Fibroblast of skin of abdomen (primary cell): ENCODE measurements around the gene TMEM45B. TPM values are rescaled to one million over a fixed set of nuclear protein-coding genes. Genes with fewer than 3 reads are reported as not detected.
"Not testable (repeated sequence)": the region's sequence is repeated elsewhere in the genome, so short reads cannot be mapped to it uniquely, and the experiment has no call there.

Experiments used
- DNase-seq: peaks from one replicate; pipeline ENCODE4 v3.0.0-alpha.2; 2013
- polyA plus RNA-seq, 2 experiments: library from polyadenylated mRNA; unstranded; fragments of 120-200 nt; gene quantifications; one replicate each; pipeline ENCODE4 v1.2.1, GENCODE V29; 2013; ENCODE audit not compliant: insufficient read length in 2 of 2

TMEM45B gene
- polyA plus RNA-seq (2013, experiment 1 of 2; ENCODE audit: insufficient read length) = 0.12 TPM
- polyA plus RNA-seq (2013, experiment 2 of 2; ENCODE audit: insufficient read length) = not detected

DNA sequence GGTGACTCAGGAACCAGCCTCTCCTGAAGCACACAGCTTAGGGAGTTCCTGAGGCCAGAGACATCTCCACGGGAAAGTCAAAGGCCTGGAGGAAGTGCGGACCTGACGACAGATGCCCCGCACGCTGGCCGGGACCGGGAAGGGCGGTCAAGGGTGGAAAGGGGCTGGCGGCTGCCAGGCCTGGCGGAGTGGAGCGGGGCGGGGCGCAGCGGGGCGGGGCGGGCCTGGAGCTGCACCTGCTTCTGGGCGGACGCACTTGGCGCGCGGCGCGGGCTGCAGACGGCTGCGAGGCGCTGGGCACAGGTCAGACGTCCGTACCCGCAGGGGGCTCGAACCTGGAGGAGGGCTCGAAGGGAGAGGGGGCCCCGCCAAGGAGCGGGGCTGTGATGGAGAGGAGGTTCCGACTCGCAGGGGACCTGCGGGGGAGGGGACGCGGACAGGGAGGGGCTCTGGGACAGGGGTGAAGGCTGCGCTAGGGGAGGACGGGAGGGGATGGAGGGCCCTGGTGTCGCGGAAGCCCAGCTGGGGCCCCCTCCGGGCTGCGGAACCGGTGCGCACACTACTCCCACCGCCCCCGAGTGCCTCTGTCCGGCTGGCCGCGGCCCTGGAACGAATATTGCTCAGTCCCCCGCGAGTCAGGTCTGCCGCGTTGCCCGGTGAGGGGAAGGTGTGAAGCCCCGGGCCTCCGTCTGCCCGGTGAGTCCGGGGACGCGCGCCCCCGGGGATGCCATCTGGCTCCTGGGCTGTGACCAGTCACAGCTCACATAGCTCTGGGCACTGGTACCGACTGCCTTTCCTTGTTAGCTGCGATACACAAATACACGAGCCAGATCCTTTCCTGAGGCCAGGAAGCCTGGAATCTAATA lies at the start of gene TMEM45B:
Gene TMEM45B (plus strand): TSS at position 253 of the 866 bp plus-strand sequence. CDS start 36,635 bp downstream, outside the sequence.
- no peak for DNase-seq

- peak; percentile 11 for DNase-seq
These were observed 48.6 kb upstream of the TMEM45B start for GRCh38 chr11:129766898-129767604.

DNA sequence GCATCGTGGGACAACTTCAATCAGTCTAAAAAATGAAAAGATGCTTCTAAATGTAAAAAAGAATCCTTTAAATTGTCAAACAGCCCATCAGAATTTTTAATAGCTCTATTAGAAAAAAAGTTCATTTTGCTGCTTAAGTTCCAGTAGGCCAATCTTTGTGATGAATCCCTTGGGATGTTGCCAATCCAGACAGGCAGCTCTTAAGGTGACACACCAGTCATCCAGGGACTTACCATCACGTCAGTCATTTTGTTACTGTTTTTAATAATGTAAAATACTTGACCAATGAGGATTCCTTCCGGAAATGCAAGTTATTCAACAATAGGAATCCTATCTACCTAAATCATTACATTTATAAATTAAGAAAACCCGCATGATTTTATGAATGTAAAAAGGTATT lies 47.8 kb upstream of the TMEM45B start:
- DNase-seq = no peak

- no peak for DNase-seq
These were observed 47.3 kb upstream of the TMEM45B start for GRCh38 chr11:129768356-129768755.

DNA sequence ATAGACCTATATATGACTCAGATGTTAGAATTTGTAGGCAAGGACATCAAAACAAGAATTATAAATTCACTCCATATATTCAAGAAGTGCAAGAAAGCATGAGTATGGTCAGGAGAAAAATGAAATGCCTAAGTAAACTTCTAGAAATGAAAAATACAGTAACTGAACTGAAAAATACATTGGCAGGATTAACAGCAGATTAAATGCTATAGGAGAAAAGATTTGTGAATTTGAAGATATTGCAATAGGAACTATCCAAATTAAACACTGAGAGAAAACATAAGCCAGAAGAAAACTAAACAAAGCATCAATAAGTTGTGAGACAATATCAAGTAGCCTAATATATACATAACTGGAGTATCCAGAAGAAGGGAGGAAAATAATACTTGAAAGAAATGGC lies 46.6 kb upstream of the TMEM45B start:
- no peak for DNase-seq

GRCh38 chr11:129770993-129771392 lies 44.7 kb upstream of the TMEM45B start:
- no peak for DNase-seq

- DNase-seq = not testable (repeated sequence)
These were observed 44.2 kb upstream of the TMEM45B start for GRCh38 chr11:129771456-129771855.

DNA sequence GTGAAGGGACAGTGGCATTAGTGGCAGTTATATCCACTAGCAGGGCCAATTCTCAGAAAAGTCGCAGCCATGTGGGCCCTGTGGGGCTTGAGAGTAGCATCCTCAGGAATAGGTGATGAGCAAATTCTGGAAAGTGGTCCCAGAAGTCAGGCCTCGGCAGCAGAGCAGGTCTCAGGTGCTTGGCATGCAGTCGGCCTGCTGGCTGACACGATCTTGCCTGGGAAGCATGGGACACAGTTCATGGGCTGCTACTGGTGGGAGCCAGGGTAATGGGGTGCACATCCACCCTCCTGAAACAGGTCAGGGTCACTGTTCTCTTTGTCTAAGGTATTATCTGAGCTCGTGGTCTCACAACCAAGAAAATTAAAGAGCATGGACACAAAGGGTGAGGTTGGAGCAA lies 36.8 kb upstream of the TMEM45B start:
- DNase-seq = no peak

GRCh38 chr11:129779342-129779741 lies 36.3 kb upstream of the TMEM45B start:
- no peak for DNase-seq

- no peak for DNase-seq
These were observed 30.1 kb upstream of the TMEM45B start for GRCh38 chr11:129785383-129786111.

- DNase-seq = not testable (repeated sequence)
These were observed 29.6 kb upstream of the TMEM45B start for GRCh38 chr11:129786112-129786416.

GRCh38 chr11:129787532-129788155 lies 28.0 kb upstream of the TMEM45B start:
- no peak for DNase-seq

- no peak for DNase-seq
These were observed 27.4 kb upstream of the TMEM45B start for GRCh38 chr11:129788278-129788677.

- no peak for DNase-seq
These were observed 25.5 kb upstream of the TMEM45B start for GRCh38 chr11:129790106-129790505.

DNA sequence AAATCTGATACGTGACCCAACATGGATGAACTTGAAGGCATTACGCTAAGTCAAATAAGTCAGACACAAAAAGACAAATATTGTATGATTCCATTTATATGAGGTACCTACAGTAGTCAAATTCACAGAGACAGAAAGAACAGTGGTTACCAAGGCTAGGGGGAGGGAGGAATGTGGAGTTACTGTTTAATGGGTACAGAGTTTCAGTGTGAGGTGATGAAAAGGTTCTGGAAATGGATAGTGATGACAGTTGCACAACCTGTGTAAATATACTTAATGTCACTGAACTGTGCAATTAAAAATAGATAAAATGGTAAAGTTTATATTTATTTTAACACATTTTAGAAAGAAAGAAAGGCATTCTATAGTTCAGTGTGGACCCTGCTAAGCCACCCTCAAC lies 24.1 kb upstream of the TMEM45B start:
- no peak for DNase-seq

DNA sequence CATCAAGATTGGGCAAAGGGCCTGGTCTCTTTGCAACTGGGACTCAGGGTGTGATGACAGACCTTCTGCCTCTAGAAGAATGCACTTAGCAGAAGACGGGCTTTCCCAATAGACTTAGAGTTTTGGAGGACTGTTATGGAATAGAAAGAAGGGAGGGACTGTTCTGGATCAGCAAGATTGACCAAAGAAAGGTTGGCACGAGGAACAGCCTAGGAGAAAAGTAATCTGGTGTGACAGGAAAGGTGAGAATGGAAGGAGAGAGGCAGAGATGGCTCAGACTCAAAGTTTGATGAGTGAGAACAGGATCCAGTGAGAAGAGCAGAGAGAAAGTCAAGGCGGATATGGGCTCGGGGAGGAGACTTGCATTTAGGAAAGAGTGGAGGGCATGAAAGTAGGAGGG lies 23.0 kb upstream of the TMEM45B start:
- no peak for DNase-seq

- DNase-seq = no peak
These were observed 20.6 kb upstream of the TMEM45B start for GRCh38 chr11:129795089-129795488.

DNA sequence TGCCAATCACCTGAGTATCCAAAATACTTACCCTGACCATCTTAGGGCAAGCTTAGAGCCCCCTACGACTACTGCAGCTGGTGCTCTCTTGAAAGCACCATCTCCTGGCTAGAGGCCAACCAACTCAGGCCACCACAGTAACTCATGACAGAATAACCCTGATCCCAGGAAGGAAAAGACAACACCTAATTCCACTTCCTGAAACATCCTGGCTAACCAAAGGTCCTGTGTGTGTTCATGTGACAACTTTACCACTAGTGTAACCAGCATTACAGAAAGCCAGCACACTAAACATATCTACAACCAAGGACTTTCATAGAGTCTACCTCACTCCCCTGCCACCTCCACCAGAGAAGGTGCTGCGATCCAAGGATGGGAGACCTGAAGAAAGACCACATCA lies 17.4 kb upstream of the TMEM45B start:
- DNase-seq = no peak

DNA sequence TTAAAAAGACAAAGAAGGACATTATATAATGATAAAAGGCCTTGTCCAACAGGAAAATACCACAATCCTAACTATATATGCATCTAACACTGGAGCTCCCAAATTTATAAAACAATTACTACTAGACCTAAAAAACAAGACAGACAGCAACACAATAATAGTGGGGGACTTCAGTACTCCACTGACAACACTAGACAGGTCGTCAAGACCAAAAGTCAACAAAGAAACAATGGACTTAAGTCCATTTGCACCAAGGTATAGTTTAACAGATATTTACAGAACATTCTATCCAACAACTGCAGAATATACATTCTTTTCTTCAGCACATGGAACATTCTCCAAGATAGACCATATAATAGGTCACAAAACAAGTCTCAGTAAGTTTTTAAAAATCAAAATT lies 15.5 kb upstream of the TMEM45B start:
- DNase-seq = not testable (repeated sequence)

DNA sequence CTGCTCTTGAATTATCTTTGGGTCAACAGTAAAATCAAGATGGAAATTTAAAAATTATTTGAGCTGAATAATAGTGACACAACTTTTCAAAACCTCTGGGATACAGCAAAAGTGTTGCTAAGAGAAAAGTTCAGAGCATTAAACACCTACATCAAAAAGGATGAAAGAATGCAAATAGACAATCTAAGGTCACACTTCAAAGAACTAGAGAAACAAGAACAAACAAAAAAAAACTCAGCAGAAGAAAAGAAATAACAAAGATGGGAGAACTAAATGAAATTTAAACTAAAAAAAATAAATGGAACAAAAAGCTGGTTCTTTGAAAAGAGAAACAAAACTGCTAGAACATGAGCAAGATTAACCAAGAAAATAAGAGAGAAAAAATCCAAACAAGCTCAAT lies 15.0 kb upstream of the TMEM45B start:
- DNase-seq = no peak

DNA sequence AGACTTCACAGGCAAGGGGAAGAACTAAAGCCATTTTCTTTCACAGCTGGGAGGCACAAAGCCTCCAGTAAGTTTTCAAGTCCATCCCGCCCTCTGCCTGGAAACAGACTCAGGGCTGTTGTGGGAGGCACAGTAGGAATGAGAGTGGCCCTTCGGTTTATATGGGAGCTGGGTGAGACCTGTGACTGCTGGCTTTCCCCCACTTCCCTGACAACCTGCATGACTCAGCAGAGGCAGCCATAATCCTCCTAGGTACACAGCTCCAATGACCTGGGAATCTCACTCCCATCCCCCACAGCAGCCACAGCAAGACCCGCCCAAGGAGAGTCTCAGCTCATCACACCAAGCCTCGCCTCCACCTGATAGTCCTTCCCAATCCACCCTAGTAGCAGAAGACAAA lies 12.1 kb upstream of the TMEM45B start:
- DNase-seq = no peak

- no peak for DNase-seq
These were observed 11.6 kb upstream of the TMEM45B start for GRCh38 chr11:129804012-129804411.

DNA sequence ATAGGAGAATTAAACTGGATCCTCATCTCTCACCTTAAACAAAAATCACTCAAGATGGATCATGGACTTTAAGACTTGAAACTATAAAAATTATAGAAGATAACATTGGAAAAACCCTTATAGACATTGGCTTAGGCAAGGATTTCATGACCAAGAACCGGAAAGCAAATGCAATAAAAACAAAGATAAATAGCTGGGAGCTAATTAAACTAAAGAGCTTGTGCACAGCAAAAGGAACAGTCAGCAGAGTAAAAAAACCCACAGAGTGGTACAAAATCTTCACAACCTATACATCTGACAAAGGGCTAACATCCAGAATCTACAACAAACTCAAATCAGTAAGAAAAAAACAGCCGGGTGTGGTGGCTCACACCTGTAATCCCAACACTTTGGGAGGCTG lies 7.4 kb upstream of the TMEM45B start:
- not testable (repeated sequence) for DNase-seq
